K562 (cell line): ENCODE measurements around the gene EIF4E2. TPM values are rescaled to one million over a fixed set of nuclear protein-coding genes. Genes with fewer than 3 reads are reported as not detected.

Experiments
- ATAC-seq: fragments of 200-7000 bp; cut with Tn5 transposase; 3 replicates; pipeline ENCODE4 v1.9.1; 2020; ENCODE audit warnings: moderate library complexity
- BruUV-seq: library from RNA; stranded (reverse); fragments of 400-500 nt; replicated peaks from 2 replicates; lab custom pipeline; 2021; lab: Mats Ljungman, UMichigan
- CTCF ChIA-PET: fragments of 300-600 bp; formaldehyde crosslinking; extraction: SDS; loops from one replicate; lab custom pipeline; 2021; ENCODE audit warnings: low intra/inter-chr PET ratio; lab: Yijun Ruan, JAX
- POLR2A ChIA-PET: fragments of 300-600, 350-650 bp; sonication (Branson Sonifier 250); formaldehyde crosslinking; extraction: SDS; loops from one replicate; lab custom pipeline; 2021; ENCODE audit warnings: antibody characterized with exemption, inconsistent platforms; lab: Yijun Ruan, JAX
- DNase-seq, 4 experiments: peaks; one replicate each; pipeline versions ENCODE4 v3.0.0 to v3.0.0-alpha.2; 2011 to 2018; ENCODE audit warnings: low spot score in 3 of 4, mixed read lengths in 3 of 4; ENCODE audit errors: extremely low read depth in 1 of 4
- FAIRE-seq: peaks from 2 replicates; lab custom pipeline; 2011; peaks lifted over from hg19 to GRCh38; lab: Jason Lieb, UNC
- H2AFZ ChIP-seq: 2 replicates; pipeline ENCODE4 v1.6.0; 2011; ENCODE audit warnings: low read depth, low read length, control low read depth, inconsistent platforms
- H3K27ac ChIP-seq: fragments of 200-600 bp; 3 replicates; pipeline ENCODE4 v1.8.0; 2011; ENCODE audit warnings: low read depth, mild to moderate bottlenecking, control low read depth, inconsistent platforms, low read length, moderate library complexity, mixed read lengths; ENCODE audit errors: extremely low read depth
- H3K27me3 ChIP-seq, 2 experiments: fragments of 300-600 bp in 1 of 2; 2 replicates in 1 of 2; 3 replicates in 1 of 2; pipeline versions ENCODE4 v1.6.0 to v1.8.0; 2011; ENCODE audit warnings: inconsistent platforms in 2 of 2, low read length in 2 of 2, mild to moderate bottlenecking in 1 of 2, mixed read lengths in 1 of 2, moderate library complexity in 1 of 2; ENCODE audit not compliant: control insufficient read depth in 2 of 2, insufficient read depth in 2 of 2
- H3K36me3 ChIP-seq: fragments of 300-600 bp; 3 replicates; pipeline ENCODE4 v1.8.0; 2011; ENCODE audit warnings: mild to moderate bottlenecking, low read length, inconsistent platforms; ENCODE audit not compliant: control insufficient read depth, insufficient read depth
- H3K4me1 ChIP-seq, 2 experiments: fragments of 200-600 bp in 1 of 2; replicated peaks in 1 of 2; 2 replicates in 1 of 2; 3 replicates in 1 of 2; pipeline versions ENCODE4 v1.5.1 to v1.8.0; 2011; ENCODE audit warnings: inconsistent platforms in 2 of 2, low read length in 2 of 2, mild to moderate bottlenecking in 1 of 2, mixed read lengths in 1 of 2, moderate library complexity in 1 of 2; ENCODE audit not compliant: control insufficient read depth in 2 of 2, insufficient read depth in 2 of 2
- H3K4me2 ChIP-seq: 2 replicates; pipeline ENCODE4 v1.6.1; 2011; ENCODE audit warnings: low read length, control low read depth, inconsistent platforms, mixed read lengths; ENCODE audit not compliant: insufficient read depth
- H3K4me3 ChIP-seq: fragments of 200-600 bp; sonication (generic), shearing (Covaris generic); 2 replicates; pipeline ENCODE4 v1.5.1; 2016; ENCODE audit warnings: control low read depth, inconsistent platforms
- H3K79me2 ChIP-seq: fragments of 200-600 bp; 3 replicates; pipeline ENCODE4 v1.8.0; 2011; ENCODE audit warnings: low read length, inconsistent platforms; ENCODE audit not compliant: control insufficient read depth, insufficient read depth
- H3K9ac ChIP-seq, 2 experiments: 2 replicates each; pipeline versions ENCODE4 v1.6.0 to v1.6.1; 2011; ENCODE audit warnings: low read depth in 2 of 2, low read length in 2 of 2, control low read depth in 1 of 2, inconsistent platforms in 1 of 2, mild to moderate bottlenecking in 1 of 2, mixed read lengths in 1 of 2; ENCODE audit not compliant: insufficient read depth in 1 of 2
- H3K9me1 ChIP-seq: one replicate; pipeline ENCODE4 v1.6.0; 2011; ENCODE audit warnings: inconsistent platforms, mild to moderate bottlenecking, low read length, moderate library complexity; ENCODE audit not compliant: control insufficient read depth, insufficient read depth
- H3K9me3 ChIP-seq: replicated peaks from 2 replicates; pipeline ENCODE4 v1.5.1; 2011; ENCODE audit warnings: low read depth, low read length, inconsistent platforms; ENCODE audit not compliant: control insufficient read depth, insufficient read depth
- H4K20me1 ChIP-seq: replicated peaks from 2 replicates; pipeline ENCODE4 v1.6.1; 2011; ENCODE audit warnings: low read length, inconsistent platforms, mixed read lengths; ENCODE audit not compliant: control insufficient read depth, insufficient read depth
- GTF2A2 ChIP-seq: IDR thresholded peaks from 2 replicates; pipeline ENCODE4 v1.6.1; 2016; ENCODE audit warnings: mild to moderate bottlenecking, missing genetic modification characterization, missing compliant biosample characterization
- ILF3 ChIP-seq: fragments of 450-650 bp; IDR thresholded peaks from 2 replicates; pipeline ENCODE4 v1.6.1; 2018; ENCODE audit warnings: antibody characterized with exemption, mild to moderate bottlenecking, moderate library complexity, borderline replicate concordance
- MECOM ChIP-seq: fragments of 250-450 bp; sonication (Bioruptor Pico); IDR thresholded peaks from 2 replicates; pipeline ENCODE4 v1.8.0; 2022; ENCODE audit warnings: inconsistent platforms
- NEUROD1 ChIP-seq: fragments of 150-350 bp; IDR thresholded peaks from 2 replicates; pipeline ENCODE4 v1.6.1; 2014; ENCODE audit warnings: borderline replicate concordance, low read length, low read depth; ENCODE audit not compliant: partially characterized antibody
- POLR2B ChIP-seq: fragments of 450-650 bp; IDR thresholded peaks from 2 replicates; pipeline ENCODE4 v1.6.1; 2018; ENCODE audit warnings: low read depth; ENCODE audit not compliant: partially characterized antibody
- POLR2H ChIP-seq: IDR thresholded peaks from 2 replicates; pipeline ENCODE4 v1.6.1; 2016; ENCODE audit warnings: missing genetic modification characterization, low read depth, mild to moderate bottlenecking, control low read depth, missing compliant biosample characterization, moderate library complexity
- ZNF384 ChIP-seq: IDR thresholded peaks from 2 replicates; pipeline ENCODE4 v1.6.1; 2012; ENCODE audit warnings: low read depth, low read length, improper control_type of control experiment
- ZNF785 ChIP-seq: fragments of 250-450 bp; sonication (Bioruptor Pico); IDR thresholded peaks from 2 replicates; pipeline ENCODE4 v1.4.0; 2020; ENCODE audit warnings: mild to moderate bottlenecking
- WGBS: fragments of 100-300 bp; shearing (Covaris generic); methylation state at CpG from one replicate; pipeline ENCODE4 v1.1.6; 2016; ENCODE audit warnings: low coverage, mixed read lengths; ENCODE audit not compliant: insufficient coverage; ENCODE audit errors: missing lambda C conversion rate; 5-methylcytosine and 5-hydroxymethylcytosine counted together
- in situ Hi-C: fragments of 300-500 bp; cut with MboI; formaldehyde crosslinking; loops from 4 replicates; pipeline ENCODE4 v1.15.0; 2018; ENCODE audit warnings: inconsistent platforms, mixed read lengths
- intact Hi-C: fragments of 100-400 bp; cut with micrococcal nuclease; formaldehyde crosslinking; loops from 2 replicates; pipeline ENCODE4 v1.14.2; 2022
- polyA plus RNA-seq, 8 experiments: library from polyadenylated mRNA; depleted of rRNA in 4 of 8; stranded (reverse) in 5 of 8; unstranded in 3 of 8; fragments of >200 nt; fragmentation: Nextera tagmentation in 2 of 8; fragmentation: Illumina TruSeq in 1 of 8; extraction: Ambion mirVana in 2 of 8; extraction: Trizol in 1 of 8; gene quantifications; 2 replicates each; pipeline versions ENCODE4 v1.2.1 to v1.2.3, GENCODE V29; 2011 to 2014; ENCODE audit warnings: inconsistent platforms in 1 of 8, missing spikeins in 1 of 8
- total RNA-seq, 7 experiments: library from RNA; depleted of rRNA in 6 of 7; stranded (reverse); fragments of >200 nt in 6 of 7; fragmentation: Illumina TruSeq in 2 of 7; extraction: Trizol in 2 of 7; gene quantifications; 2 replicates each; pipeline versions ENCODE4 v1.2.1 to v1.2.3, GENCODE V29; 2011 to 2021; ENCODE audit warnings: low replicate concordance in 1 of 7
- TF ChIP-seq, protein P1 (sequence below): IDR thresholded peaks from 3 replicates; pipeline ENCODE4 v1.6.1; 2011; ENCODE audit warnings: borderline replicate concordance, mild to moderate bottlenecking; ENCODE audit not compliant: insufficient read length, insufficient read depth
- TF ChIP-seq, protein P2 (sequence below): fragments of 450-650 bp; IDR thresholded peaks from 2 replicates; pipeline ENCODE4 v1.6.1; 2017; ENCODE audit warnings: antibody characterized with exemption

EIF4E2 gene
- total and polyA plus RNA-seq, 9 of the 15 experiments (the other 6 are each of a cell fraction or from before 2014, with no cell fraction given), result 33.9 to 169 (median 77.5) TPM

DNA sequence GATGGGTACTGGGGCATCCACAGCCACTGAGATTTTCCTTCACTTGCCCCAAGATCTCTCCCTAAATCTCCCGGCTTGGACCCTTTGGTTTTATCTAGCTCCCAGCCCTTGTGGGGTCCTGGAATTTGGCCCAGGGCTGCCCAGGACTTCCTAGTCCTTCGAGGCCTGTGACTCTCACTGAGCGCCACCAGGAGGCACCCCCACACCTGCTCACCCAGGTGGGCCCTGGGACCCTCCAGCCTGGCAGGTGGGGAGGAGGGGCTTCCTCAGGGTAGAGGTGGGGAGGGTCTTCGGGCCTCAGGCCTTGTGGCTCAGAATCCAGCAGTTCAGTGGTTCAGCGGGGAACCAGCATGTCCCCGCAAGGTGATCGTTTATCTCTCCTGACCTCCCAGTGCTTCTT is 42.2 kb upstream of the EIF4E2 start:
- no peaks in the 10 kb centered on the region for H3K36me3 ChIP-seq
- no peak overlapping the region for H3K4me2 ChIP-seq
- ChIA-PET CTCF (no interaction called here), POLR2A (no interaction called here)
- H3K4me1 ChIP-seq, result peaks cover 0 to 4% of the 10 kb centered on the region in 2 experiments; a peak in 2 of 5 replicates
- no peaks in the 10 kb centered on the region for H3K9me3 ChIP-seq
- H4K20me1 ChIP-seq, result no peaks in the 10 kb centered on the region
- in situ Hi-C loops, result no loop called here
- no peak overlapping the region for H3K9ac ChIP-seq
- intact Hi-C loops, result no loop called here
- H3K27ac ChIP-seq, result no peak overlapping the region
- H3K79me2 ChIP-seq, result no peaks in the 10 kb centered on the region
- ATAC-seq (no peak), FAIRE-seq (no peak), DNase-seq (no peak)
- H3K9me1 ChIP-seq, result no peaks in the 10 kb centered on the region
- H3K27me3 ChIP-seq, result peaks cover 3 to 62% of the 10 kb centered on the region in 2 experiments; a peak in 2 of 5 replicates
- no peak overlapping the region for H2AFZ ChIP-seq
- no peak overlapping the region for H3K4me3 ChIP-seq
- no TSS peak for BruUV-seq
- WGBS, result 13% methylated on average over 3 of the region's 7 CpGs
- TF ChIP-seq ZNF785 (CRISPR knock-in tag) (no peak), GTF2A2 (no peak), MECOM (no peak), NEUROD1 (no peak), ILF3 (no peak), POLR2B (no peak), ZNF384 (no peak), POLR2H (tag) (no peak)
- TF ChIP-seq, protein P1, sequence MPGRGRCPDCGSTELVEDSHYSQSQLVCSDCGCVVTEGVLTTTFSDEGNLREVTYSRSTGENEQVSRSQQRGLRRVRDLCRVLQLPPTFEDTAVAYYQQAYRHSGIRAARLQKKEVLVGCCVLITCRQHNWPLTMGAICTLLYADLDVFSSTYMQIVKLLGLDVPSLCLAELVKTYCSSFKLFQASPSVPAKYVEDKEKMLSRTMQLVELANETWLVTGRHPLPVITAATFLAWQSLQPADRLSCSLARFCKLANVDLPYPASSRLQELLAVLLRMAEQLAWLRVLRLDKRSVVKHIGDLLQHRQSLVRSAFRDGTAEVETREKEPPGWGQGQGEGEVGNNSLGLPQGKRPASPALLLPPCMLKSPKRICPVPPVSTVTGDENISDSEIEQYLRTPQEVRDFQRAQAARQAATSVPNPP, result no peak
- TF ChIP-seq, protein P2, sequence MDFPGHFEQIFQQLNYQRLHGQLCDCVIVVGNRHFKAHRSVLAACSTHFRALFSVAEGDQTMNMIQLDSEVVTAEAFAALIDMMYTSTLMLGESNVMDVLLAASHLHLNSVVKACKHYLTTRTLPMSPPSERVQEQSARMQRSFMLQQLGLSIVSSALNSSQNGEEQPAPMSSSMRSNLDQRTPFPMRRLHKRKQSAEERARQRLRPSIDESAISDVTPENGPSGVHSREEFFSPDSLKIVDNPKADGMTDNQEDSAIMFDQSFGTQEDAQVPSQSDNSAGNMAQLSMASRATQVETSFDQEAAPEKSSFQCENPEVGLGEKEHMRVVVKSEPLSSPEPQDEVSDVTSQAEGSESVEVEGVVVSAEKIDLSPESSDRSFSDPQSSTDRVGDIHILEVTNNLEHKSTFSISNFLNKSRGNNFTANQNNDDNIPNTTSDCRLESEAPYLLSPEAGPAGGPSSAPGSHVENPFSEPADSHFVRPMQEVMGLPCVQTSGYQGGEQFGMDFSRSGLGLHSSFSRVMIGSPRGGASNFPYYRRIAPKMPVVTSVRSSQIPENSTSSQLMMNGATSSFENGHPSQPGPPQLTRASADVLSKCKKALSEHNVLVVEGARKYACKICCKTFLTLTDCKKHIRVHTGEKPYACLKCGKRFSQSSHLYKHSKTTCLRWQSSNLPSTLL, result no peak
